Esophagus muscularis mucosa (tissue), 4 donors: Measurements from ENCODE around the gene EML2. TPM values are rescaled to one million over a fixed set of nuclear protein-coding genes. Genes with fewer than 3 reads are reported as not detected.
A peak's percentile ranks its signal among the peaks of the same experiment; 100 is the strongest.

ENCODE experiments used
- DNase-seq: peaks from one replicate; pipeline ENCODE4 v3.0.0-alpha.2; 2017; ENCODE audit errors: extremely low spot score
- H3K27ac ChIP-seq, 4 donors: fragments of 200-600 bp; sonication (generic); replicated peaks in 1 of 4; 1 replicate in 3 of 4; 2 replicates in 1 of 4; pipeline ENCODE4 v1.5.1; 2016 to 2019; ENCODE audit warnings: mild to moderate bottlenecking in 1 of 4
- H3K27me3 ChIP-seq, 4 donors: fragments of 200-600 bp; sonication (generic); one replicate each; pipeline versions ENCODE4 v1.5.1 to v1.6.0; 2016 to 2019
- H3K36me3 ChIP-seq, 4 donors: fragments of 200-600 bp; sonication (generic); one replicate each; pipeline ENCODE4 v1.5.1; 2016 to 2019
- H3K4me1 ChIP-seq, 4 donors: fragments of 200-600 bp; sonication (generic); one replicate each; pipeline ENCODE4 v1.5.1; 2016 to 2019
- H3K4me3 ChIP-seq, 4 donors: fragments of 200-600 bp; sonication (generic); 1 replicate in 2 of 4; 2 replicates in 2 of 4; pipeline ENCODE4 v1.5.1; 2016 to 2019; ENCODE audit warnings: mild to moderate bottlenecking in 4 of 4, moderate library complexity in 1 of 4
- H3K9me3 ChIP-seq, 4 donors: fragments of 200-600 bp; sonication (generic); 1 replicate in 3 of 4; 2 replicates in 1 of 4; pipeline ENCODE4 v1.5.1; 2016 to 2019
- CTCF ChIP-seq, 3 experiments: fragments of 200-600 bp in 2 of 3; fragments of 450-650 bp in 1 of 3; sonication (generic) in 2 of 3; IDR thresholded peaks; one replicate each; pipeline ENCODE4 v1.5.1; 2017 to 2019; ENCODE audit warnings: antibody characterized with exemption in 3 of 3, mild to moderate bottlenecking in 2 of 3, moderate library complexity in 1 of 3
- EP300 ChIP-seq: sonication (generic); formaldehyde crosslinking; IDR thresholded peaks from one replicate; pipeline ENCODE4 v1.6.1; 2017; ENCODE audit warnings: antibody characterized with exemption
- POLR2A ChIP-seq: fragments of 450-650 bp; IDR thresholded peaks from one replicate; pipeline ENCODE4 v1.6.1; 2017; ENCODE audit warnings: antibody characterized with exemption, moderate library complexity, mild to moderate bottlenecking, low read depth
- POLR2AphosphoS5 ChIP-seq, 2 donors: sonication (generic); formaldehyde crosslinking; IDR thresholded peaks; one replicate each; pipeline ENCODE4 v1.6.1; 2017; ENCODE audit warnings: antibody characterized with exemption in 2 of 2
- WGBS: methylation state at CpG from one replicate; pipeline ENCODE4 v1.1.5; 2018; 5-methylcytosine and 5-hydroxymethylcytosine counted together
- intact Hi-C: fragments of 100-400 bp; cut with DNase I; formaldehyde crosslinking; loops from one replicate; pipeline ENCODE4 v1.15.1; 2023
- total RNA-seq, 4 donors: library from RNA; depleted of rRNA; stranded (reverse); fragments of >200 nt; gene quantifications; one replicate each; pipeline versions ENCODE4 v1.1.0 to v1.2.1, GENCODE V29; 2016

EML2 gene
- total RNA-seq, 4 donors from 2014 or later: 12.0 to 28.4 (median 18.3) TPM

GRCh38 chr19:45640849-45641273 is 1.7 kb upstream of the EML2 start:
- H3K4me3 ChIP-seq: peak overlapping the region in 1 of 4 donors; percentile 54
- peaks cover 24 to 61% (median 58%) of the 10 kb centered on the region in 4 donors for H3K4me1 ChIP-seq
- no peaks in the 10 kb centered on the region for H3K9me3 ChIP-seq
- H3K27me3 ChIP-seq: peaks cover 0 to 28% (median 9%) of the 10 kb centered on the region in 4 donors
- 64% methylated on average over 17 of the region's 17 CpGs for WGBS
- no peaks in the 10 kb centered on the region for H3K36me3 ChIP-seq
- peak overlapping the region in 3 of 4 donors; percentile 72 to 78 (median 76) for H3K27ac ChIP-seq
- TF ChIP-seq POLR2A (no peak), CTCF (IDR thresholded peaks at IDR 0.05) (no peak), EP300 (no peak), POLR2AphosphoS5 (IDR thresholded peaks at IDR 0.05) (no peak)
- DNase-seq: no peak
- intact Hi-C loops: loop anchor here (5.0 kb wide), 1 partner anchor 41 kb away; no protein-coding TSS in a partner anchor

GRCh38 chr19:45637890-45638667 is 1.1 kb downstream of the EML2 start:
- H3K9me3 ChIP-seq: no peaks in the 10 kb centered on the region
- no peaks in the 10 kb centered on the region for H3K27me3 ChIP-seq
- peaks cover 23 to 46% (median 43%) of the 10 kb centered on the region in 4 donors for H3K4me1 ChIP-seq
- intact Hi-C loops: no loop called here
- WGBS: 72% methylated on average over 19 of the region's 19 CpGs
- TF ChIP-seq POLR2A: no peak
- TF ChIP-seq EP300: no peak
- no peak for TF ChIP-seq POLR2AphosphoS5 (IDR thresholded peaks at IDR 0.05)
- no peak for TF ChIP-seq CTCF (IDR thresholded peaks at IDR 0.05)
- no peak overlapping the region for H3K27ac ChIP-seq
- H3K4me3 ChIP-seq: peak overlapping the region in 3 of 4 donors; percentile 63 to 70 (median 67)
- no peak for DNase-seq
- no peaks in the 10 kb centered on the region for H3K36me3 ChIP-seq

- 82% methylated on average over 2 of the region's 2 CpGs for WGBS
- intact Hi-C loops: no loop called here
- Histone ChIP-seq H3K9me3 (no peaks in the 10 kb centered on the region), H3K4me1 (peaks cover 14 to 39% (median 34%) of the 10 kb centered on the region in 4 donors), H3K27me3 (no peaks in the 10 kb centered on the region), H3K36me3 (no peaks in the 10 kb centered on the region), H3K27ac (no peak overlapping the region), H3K4me3 (no peak overlapping the region)
- DNase-seq: no peak
- no peak for TF ChIP-seq POLR2AphosphoS5 (IDR thresholded peaks at IDR 0.05)
Measured at GRCh38 chr19:45636902-45637301, 2.3 kb downstream of the EML2 start.

- whole genome bisulfite sequencing: 87% methylated on average over 1 of the region's 1 CpG
- no peak overlapping the region for H3K4me3 ChIP-seq
Measured at GRCh38 chr19:45636275-45636674, 2.9 kb downstream of the EML2 start.

More at GRCh38 chr19:45636275-45636674, 2.9 kb downstream of the EML2 start:
- Histone ChIP-seq H3K27me3 (no peaks in the 10 kb centered on the region), H3K36me3 (no peaks in the 10 kb centered on the region), H3K27ac (no peak overlapping the region), H3K9me3 (no peaks in the 10 kb centered on the region), H3K4me1 (peaks cover 12 to 32% (median 28%) of the 10 kb centered on the region in 4 donors)
- TF ChIP-seq POLR2AphosphoS5 (IDR thresholded peaks at IDR 0.05) (no peak), EP300 (no peak), CTCF (IDR thresholded peaks at IDR 0.05) (no peak), POLR2A (no peak)
- intact Hi-C loops: no loop called here
- DNase-seq: no peak
